ENCODE data around the gene CCDC87.
A peak's percentile ranks its signal among the peaks of the same experiment; 100 is the strongest.
"Not testable (repeated sequence)": the region's sequence is repeated elsewhere in the genome, so short reads cannot be mapped to it uniquely, and the experiment has no call there.

Gene CCDC87

GRCh38 chr11:66592457-66593302, at the start of gene CCDC87, which contains the start of gene CCS:
Gene CCDC87, minus strand, starts transcription at chr11:66593063. Its CDS starts 48 bp downstream, at chr11:66593015.
Gene CCS, plus strand, starts transcription at chr11:66593185. Its CDS starts 77 bp downstream, at chr11:66593262.
- peak; percentile 88 for DNase-seq (ENCODE audit: low read depth)

DNA sequence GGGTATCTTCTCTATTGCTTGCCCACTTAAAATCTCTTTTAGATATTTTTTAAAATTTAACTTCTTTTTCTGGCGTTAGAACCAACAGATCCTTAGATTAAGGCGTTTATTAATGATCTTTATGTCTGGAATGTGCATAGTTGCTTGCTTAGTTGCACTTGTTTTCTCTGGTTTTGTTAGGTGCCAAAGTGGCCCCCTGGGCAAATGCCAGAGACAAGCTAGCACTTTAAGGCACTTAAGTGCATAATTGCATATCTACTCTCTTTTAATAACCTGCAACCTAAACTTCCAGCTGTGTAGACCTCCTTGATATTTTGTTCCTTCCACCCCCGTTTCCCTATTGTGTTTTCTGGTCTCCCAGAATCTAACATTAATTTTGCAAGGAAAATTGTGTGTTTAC, 49.0 kb upstream of the CCDC87 start:
- no peak for DNase-seq (ENCODE audit: low read depth)

- DNase-seq (ENCODE audit: low read depth), result not testable (repeated sequence)
These were observed 47.0 kb upstream of the CCDC87 start for GRCh38 chr11:66639814-66640340.

DNA sequence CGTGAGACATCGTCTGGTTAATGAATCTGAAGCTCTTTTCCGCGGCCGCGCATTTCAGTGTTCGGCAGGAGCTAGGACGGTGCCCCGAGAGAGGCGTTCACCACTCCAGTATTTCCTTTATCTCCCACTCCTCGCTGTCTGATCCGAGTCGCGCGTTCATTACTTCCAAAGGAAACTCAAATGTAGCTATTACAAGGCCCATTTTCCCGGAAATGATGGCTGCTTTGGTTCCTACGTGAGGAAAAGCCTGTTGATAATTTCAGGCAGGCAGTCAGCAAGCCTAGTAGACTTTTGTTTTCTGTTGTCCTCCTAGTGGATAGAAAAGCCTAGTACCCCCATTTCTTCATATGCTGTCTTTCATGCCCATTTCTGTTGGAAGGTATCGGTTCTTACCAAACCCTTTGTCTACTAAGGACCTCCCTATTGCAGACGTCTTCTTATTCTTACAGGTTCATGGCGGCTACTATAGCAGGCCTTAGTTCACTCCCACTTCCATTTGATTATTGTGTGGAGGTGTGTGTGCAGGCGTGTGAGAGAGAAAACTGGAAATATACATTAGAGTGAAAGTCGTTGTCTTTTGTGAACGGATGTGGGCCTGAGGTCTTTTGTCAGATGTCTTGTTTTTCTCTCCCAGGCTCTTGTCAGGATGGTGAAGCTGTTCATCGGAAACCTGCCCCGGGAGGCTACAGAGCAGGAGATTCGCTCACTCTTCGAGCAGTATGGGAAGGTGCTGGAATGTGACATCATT, 46.4 kb upstream of the CCDC87 start:
- DNase-seq (ENCODE audit: low read depth), result peak; percentile 22

DNA sequence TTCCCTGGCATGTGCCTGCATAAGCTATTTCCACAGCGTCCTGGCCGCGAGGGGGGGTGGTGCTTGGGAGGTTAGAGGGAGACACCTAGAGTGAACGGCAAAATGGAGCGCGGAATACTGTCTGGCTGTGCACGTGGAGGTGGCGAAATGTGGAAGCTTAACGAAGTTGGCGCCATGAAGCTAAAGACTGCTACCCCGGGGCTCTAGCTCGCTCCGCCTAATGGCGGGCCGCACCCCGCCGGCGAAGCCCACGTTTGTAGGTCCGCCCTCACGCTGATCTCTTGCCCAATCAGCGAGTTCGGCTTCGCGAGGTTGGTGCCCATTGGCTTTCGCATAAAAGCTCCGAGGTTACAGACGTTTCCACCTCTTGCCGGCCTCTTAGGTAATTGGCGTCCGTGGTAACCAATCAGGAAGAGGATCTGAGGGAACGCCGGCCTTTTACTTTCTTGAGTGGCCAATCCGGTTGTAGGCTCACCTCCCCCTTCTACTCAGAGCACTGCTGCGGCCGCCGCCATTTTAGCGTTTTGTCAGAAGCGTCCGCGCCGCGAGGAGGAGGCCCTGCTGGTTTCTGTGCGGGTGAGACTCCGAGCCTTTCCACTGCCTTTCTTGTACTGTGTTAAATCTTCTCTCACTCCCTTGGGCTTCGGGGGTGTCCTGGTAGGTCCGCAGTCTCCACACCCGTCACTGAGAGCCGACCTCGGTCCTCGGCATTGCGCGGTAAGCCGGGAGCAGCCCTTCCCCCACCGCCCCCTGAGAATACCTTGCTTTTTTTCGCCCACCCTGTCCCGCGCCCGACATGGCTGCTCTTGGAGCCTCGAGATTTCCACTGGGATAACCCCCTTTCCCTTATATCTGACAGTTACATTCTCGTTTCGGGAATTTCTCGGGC, 45.6 kb upstream of the CCDC87 start, which contains the start of gene RBM4:
RBM4 (plus strand) TSS at position 527 of the 889 bp plus-strand sequence. CDS start 1,009 bp downstream, outside the sequence.
- DNase-seq (ENCODE audit: low read depth), result peak; percentile 100

- DNase-seq (ENCODE audit: low read depth), result no peak
These were observed 44.8 kb upstream of the CCDC87 start for GRCh38 chr11:66637557-66638176.

- DNase-seq (ENCODE audit: low read depth), result no peak
These were observed 43.5 kb upstream of the CCDC87 start for GRCh38 chr11:66636411-66636810.

DNA sequence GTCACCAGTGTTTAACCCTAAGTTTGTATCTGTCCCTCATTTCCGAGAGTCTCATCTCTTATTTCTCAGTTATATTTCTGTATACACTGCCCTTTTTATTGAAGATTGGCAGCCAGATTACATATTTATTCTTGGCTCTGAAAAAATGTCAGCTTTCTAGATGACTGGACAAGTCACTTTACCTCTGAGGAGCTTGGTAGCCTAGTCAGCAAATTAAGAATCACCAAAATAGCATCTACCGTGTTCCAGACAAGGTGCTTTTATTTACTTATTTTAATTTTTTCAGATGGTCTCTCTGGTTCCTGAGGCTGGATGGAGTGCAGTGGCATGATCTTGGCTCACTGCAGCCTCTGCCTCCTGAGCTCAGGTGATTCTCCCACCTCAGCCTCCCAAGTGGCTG, 40.1 kb upstream of the CCDC87 start:
- DNase-seq (ENCODE audit: low read depth), result no peak

DNA sequence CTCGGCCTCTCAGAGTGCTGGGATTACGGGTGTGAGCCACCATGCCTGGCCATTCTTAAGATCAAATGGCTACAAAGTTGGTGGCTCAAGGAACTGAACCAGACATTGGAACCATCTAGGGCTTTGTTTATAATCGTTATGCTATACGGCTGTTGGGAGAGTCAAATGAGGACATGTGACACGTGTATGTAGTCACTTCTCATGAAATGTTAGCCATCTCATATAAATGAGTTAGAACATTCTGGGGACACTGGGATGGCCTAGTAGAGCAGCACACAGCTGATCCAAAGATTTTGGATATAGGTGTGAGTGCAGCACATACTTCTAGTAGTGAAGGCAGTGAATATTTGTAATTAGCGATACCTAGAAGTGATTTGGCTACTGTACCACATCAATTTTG, 39.0 kb upstream of the CCDC87 start:
- DNase-seq (ENCODE audit: low read depth), result no peak

GRCh38 chr11:66629356-66629755, 36.5 kb upstream of the CCDC87 start:
- DNase-seq (ENCODE audit: low read depth), result no peak

GRCh38 chr11:66628061-66628603, 35.3 kb upstream of the CCDC87 start:
- DNase-seq (ENCODE audit: low read depth), result no peak

- DNase-seq (ENCODE audit: low read depth), result no peak
These were observed 34.1 kb upstream of the CCDC87 start for GRCh38 chr11:66626926-66627325.

DNA sequence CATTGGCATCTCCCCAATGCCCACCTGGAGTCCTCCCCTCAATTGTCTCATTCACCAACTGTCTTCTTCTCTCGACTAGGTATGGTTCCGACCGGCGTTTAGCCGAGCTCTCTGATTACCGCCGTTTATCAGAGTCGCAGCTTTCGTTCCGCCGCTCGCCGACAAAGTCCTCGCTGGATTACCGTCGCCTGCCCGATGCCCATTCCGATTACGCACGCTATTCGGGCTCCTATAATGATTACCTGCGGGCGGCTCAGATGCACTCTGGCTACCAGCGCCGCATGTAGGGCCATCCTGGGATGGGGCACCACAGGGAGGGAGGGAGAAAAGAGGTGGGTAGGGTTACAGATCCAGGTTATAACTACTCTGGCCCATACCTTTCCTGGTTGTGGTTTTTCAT, 33.5 kb upstream of the CCDC87 start:
- DNase-seq (ENCODE audit: low read depth), result no peak

DNA sequence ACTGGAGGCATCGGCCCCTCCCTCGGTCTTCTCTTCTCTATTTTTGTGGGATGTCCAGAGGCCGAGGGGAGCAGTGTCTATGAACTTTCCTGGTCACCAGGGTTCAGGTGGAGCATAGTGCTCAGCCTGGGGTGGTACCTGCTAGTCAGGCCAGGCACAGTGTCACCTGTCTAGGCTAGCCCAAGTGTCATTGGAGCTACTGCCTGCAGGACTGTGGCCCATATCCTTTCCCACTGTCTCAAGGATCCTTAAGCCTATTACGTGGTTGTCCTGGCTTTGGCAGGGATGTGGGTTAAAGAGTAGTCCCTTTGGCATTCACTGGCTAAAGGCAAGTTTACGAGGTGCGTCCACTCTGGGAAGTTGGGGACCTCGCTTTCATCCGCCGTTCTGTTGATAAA, 32.9 kb upstream of the CCDC87 start:
- no peak for DNase-seq (ENCODE audit: low read depth)

DNA sequence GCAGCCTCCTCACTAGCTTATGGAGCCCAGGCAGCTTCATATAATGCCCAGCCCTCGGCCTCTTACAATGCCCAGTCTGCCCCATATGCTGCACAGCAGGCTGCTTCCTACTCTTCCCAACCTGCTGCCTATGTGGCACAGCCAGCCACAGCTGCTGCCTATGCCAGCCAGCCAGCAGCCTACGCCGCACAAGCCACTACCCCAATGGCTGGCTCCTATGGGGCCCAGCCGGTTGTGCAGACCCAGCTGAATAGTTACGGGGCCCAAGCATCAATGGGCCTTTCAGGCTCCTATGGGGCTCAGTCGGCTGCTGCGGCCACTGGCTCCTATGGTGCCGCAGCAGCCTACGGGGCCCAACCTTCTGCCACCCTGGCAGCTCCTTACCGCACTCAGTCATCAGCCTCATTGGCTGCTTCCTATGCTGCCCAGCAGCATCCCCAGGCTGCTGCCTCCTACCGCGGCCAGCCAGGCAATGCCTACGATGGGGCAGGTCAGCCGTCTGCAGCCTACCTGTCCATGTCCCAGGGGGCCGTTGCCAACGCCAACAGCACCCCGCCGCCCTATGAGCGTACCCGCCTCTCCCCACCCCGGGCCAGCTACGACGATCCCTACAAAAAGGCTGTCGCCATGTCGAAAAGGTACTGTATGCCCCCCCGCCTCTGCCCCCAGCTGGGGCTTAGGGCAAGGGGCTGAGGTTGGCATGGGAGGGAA, 32.3 kb upstream of the CCDC87 start:
- no peak for DNase-seq (ENCODE audit: low read depth)

GRCh38 chr11:66624450-66624849, 31.6 kb upstream of the CCDC87 start:
- DNase-seq (ENCODE audit: low read depth), result no peak

DNA sequence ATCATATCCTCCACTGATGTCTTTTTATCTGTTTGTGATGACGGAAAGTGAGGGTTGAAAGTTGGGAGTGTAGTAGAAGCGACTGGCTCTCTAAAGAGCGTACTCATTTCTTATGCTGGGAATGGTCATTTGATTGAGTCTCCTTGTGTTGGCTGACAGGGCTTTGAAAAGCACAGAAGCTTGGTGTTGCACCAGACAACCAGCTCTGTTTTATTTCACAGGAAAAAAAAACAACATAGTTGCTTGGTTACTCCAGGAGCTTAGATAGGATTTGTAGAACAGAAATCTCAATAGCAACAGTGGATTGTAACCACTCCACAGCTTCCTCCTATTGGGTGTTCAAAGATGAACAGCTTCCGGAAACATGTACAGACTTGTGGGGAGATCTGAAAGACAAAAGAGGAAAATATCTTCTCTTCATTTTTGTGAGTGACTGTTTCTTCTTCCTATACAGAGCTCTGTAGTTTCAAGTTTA, 26.3 kb upstream of the CCDC87 start:
- DNase-seq (ENCODE audit: low read depth), result peak; percentile 55

- DNase-seq (ENCODE audit: low read depth), result no peak
These were observed 24.4 kb upstream of the CCDC87 start for GRCh38 chr11:66617155-66617834.

DNA sequence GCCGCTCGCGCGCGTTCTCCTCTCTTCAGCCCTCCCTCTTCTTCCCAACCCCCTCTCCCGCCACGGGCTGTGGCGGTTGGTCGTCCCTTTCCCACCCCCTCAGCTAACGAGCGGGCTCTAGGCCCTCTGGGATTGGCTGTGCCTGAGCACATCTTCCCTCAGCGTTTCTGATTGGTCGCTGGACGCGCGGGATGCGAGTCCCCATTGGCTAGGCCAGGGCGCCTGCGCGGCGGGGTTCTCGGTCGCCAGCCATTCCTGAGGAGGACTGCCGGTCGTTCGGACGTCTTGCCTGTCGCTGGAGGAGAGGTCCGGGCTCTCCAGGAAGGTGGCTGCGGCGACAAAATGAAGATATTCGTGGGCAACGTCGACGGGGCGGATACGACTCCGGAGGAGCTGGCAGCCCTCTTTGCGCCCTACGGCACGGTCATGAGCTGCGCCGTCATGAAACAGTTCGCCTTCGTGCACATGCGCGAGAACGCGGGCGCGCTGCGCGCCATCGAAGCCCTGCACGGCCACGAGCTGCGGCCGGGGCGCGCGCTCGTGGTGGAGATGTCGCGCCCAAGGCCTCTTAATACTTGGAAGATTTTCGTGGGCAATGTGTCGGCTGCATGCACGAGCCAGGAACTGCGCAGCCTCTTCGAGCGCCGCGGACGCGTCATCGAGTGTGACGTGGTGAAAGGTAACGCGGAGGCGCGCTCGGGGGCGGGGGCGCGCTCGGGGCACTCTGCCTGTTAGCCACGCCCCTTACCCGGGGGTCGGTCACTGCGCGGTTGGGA, 23.7 kb upstream of the CCDC87 start, which contains the start of gene RBM14:
RBM14 (plus strand) TSS at position 252 of the 776 bp plus-strand sequence; CDS start at position 343, 91 bp downstream.
- peak; percentile 100 for DNase-seq (ENCODE audit: low read depth)
